ENCODE measurements around the gene MAD1L1.

Gene MAD1L1

GRCh38 chr7:2151801-2152612 is 80.7 kb downstream of the MAD1L1 start:
- peak; percentile 22 for DNase-seq

- peak; percentile 30 for DNase-seq
Observed at GRCh38 chr7:2151237-2151636, 81.5 kb downstream of the MAD1L1 start.

- no peak for DNase-seq
Observed at GRCh38 chr7:2150445-2150815, 82.3 kb downstream of the MAD1L1 start.

- DNase-seq: no peak
Observed at GRCh38 chr7:2149672-2150444, 82.9 kb downstream of the MAD1L1 start.

GRCh38 chr7:2148814-2149213 is 83.9 kb downstream of the MAD1L1 start:
- no peak for DNase-seq

- DNase-seq: no peak
Observed at GRCh38 chr7:2148189-2148588, 84.6 kb downstream of the MAD1L1 start.

GRCh38 chr7:2146676-2147472 is 85.9 kb downstream of the MAD1L1 start:
- no peak for DNase-seq

- no peak for DNase-seq
Observed at GRCh38 chr7:2145835-2146580, 86.7 kb downstream of the MAD1L1 start.

GRCh38 chr7:2144926-2145325 is 87.8 kb downstream of the MAD1L1 start:
- no peak for DNase-seq

- DNase-seq: peak; percentile 90
Observed at GRCh38 chr7:2143981-2144595, 88.7 kb downstream of the MAD1L1 start.

- DNase-seq: no peak
Observed at GRCh38 chr7:2143450-2143849, 89.3 kb downstream of the MAD1L1 start.

GRCh38 chr7:2142386-2142785 is 90.4 kb downstream of the MAD1L1 start:
- DNase-seq: no peak

GRCh38 chr7:2141651-2142050 is 91.1 kb downstream of the MAD1L1 start:
- no peak for DNase-seq

- DNase-seq: no peak
Observed at GRCh38 chr7:2141021-2141410, 91.7 kb downstream of the MAD1L1 start.

- DNase-seq: no peak
Observed at GRCh38 chr7:2140216-2141020, 92.3 kb downstream of the MAD1L1 start.

GRCh38 chr7:2139004-2139699 is 93.6 kb downstream of the MAD1L1 start:
- no peak for DNase-seq

- DNase-seq: no peak
Observed at GRCh38 chr7:2138146-2138765, 94.5 kb downstream of the MAD1L1 start.

GRCh38 chr7:2134740-2135139 is 98.0 kb downstream of the MAD1L1 start:
- no peak for DNase-seq

- DNase-seq: no peak
Observed at GRCh38 chr7:2132243-2132642, 100.5 kb downstream of the MAD1L1 start.

- DNase-seq: no peak
Observed at GRCh38 chr7:2131800-2132199, 100.9 kb downstream of the MAD1L1 start.
